SK-N-SH treated with all-trans-retinoic acid at 6 μM for 48 hours (cell line): ENCODE results near the gene KATNAL1.

Experiments
- ATAC-seq: fragments of 200-7000 bp; cut with Tn5 transposase; 3 replicates; pipeline ENCODE4 v1.9.1; 2020; ENCODE audit warnings: mild to moderate bottlenecking, moderate library complexity
- ARNTL ChIP-seq: fragments of 450-650 bp; formaldehyde crosslinking; IDR thresholded peaks from 2 replicates; pipeline ENCODE4 v1.5.0; 2020; ENCODE audit warnings: low read depth, mild to moderate bottlenecking, moderate library complexity, borderline replicate concordance
- BACH2 ChIP-seq: fragments of 250-450 bp; sonication (Bioruptor Pico); IDR thresholded peaks from 2 replicates; pipeline ENCODE4 v1.9.0; 2021; ENCODE audit warnings: mild to moderate bottlenecking, borderline replicate concordance
- CREB5 ChIP-seq: fragments of 250-450 bp; sonication (Bioruptor Pico); IDR thresholded peaks from 2 replicates; pipeline ENCODE4 v1.5.1; 2020; ENCODE audit warnings: low read depth, mild to moderate bottlenecking, moderate library complexity
- CSDC2 ChIP-seq: fragments of 250-450 bp; sonication (Bioruptor Pico); IDR thresholded peaks from 2 replicates; pipeline ENCODE4 v1.5.0; 2020; ENCODE audit warnings: mild to moderate bottlenecking, moderate library complexity
- ESRRG ChIP-seq: fragments of 250-450 bp; sonication (Bioruptor Pico); IDR thresholded peaks from 2 replicates; pipeline ENCODE4 v1.6.1; 2021; ENCODE audit warnings: mild to moderate bottlenecking
- GLIS3 ChIP-seq: fragments of 250-450 bp; sonication (Bioruptor Pico); IDR thresholded peaks from 2 replicates; pipeline ENCODE4 v1.5.0; 2020; ENCODE audit warnings: mild to moderate bottlenecking, moderate library complexity
- ISL1 ChIP-seq: fragments of 250-450 bp; sonication (Bioruptor Pico); IDR thresholded peaks from 2 replicates; pipeline ENCODE4 v2.1.2; 2022; ENCODE audit warnings: mild to moderate bottlenecking, moderate library complexity
- OSR1 ChIP-seq: fragments of 250-450 bp; sonication (Bioruptor Pico); IDR thresholded peaks from 2 replicates; pipeline ENCODE4 v1.8.0; 2022; ENCODE audit warnings: moderate library complexity, mild to moderate bottlenecking, inconsistent platforms
- PATZ1 ChIP-seq: fragments of 250-450 bp; sonication (Bioruptor Pico); IDR thresholded peaks from 2 replicates; pipeline ENCODE4 v1.8.0; 2020; ENCODE audit warnings: mild to moderate bottlenecking, moderate library complexity, borderline replicate concordance
- POU6F1 ChIP-seq: fragments of 250-450 bp; sonication (Bioruptor Pico); IDR thresholded peaks from 2 replicates; pipeline ENCODE4 v1.8.0; 2021; ENCODE audit warnings: low read depth, mild to moderate bottlenecking, moderate library complexity, borderline replicate concordance
- PPARA ChIP-seq: fragments of 250-450 bp; sonication (Bioruptor Pico); IDR thresholded peaks from 2 replicates; pipeline ENCODE4 v1.5.0; 2020; ENCODE audit warnings: mild to moderate bottlenecking, borderline replicate concordance
- RARB ChIP-seq: fragments of 250-450 bp; sonication (Bioruptor Pico); IDR thresholded peaks from 2 replicates; pipeline ENCODE4 v1.8.0; 2021; ENCODE audit warnings: mild to moderate bottlenecking, moderate library complexity
- SNAI2 ChIP-seq: fragments of 250-450 bp; sonication (Bioruptor Pico); IDR thresholded peaks from 2 replicates; pipeline ENCODE4 v1.5.0; 2020; ENCODE audit warnings: mild to moderate bottlenecking, moderate library complexity
- TCF4 ChIP-seq: fragments of 250-450 bp; sonication (Bioruptor Pico); IDR thresholded peaks from 2 replicates; pipeline ENCODE4 v1.8.0; 2021; ENCODE audit warnings: mild to moderate bottlenecking, moderate library complexity, borderline replicate concordance
- TOX ChIP-seq: fragments of 250-450 bp; sonication (Bioruptor Pico); IDR thresholded peaks from 2 replicates; pipeline ENCODE4 v1.8.0; 2021; ENCODE audit warnings: mild to moderate bottlenecking, moderate library complexity, borderline replicate concordance
- TSHZ2 ChIP-seq: fragments of 250-450 bp; sonication (Bioruptor Pico); IDR thresholded peaks from 2 replicates; pipeline ENCODE4 v1.5.0; 2020; ENCODE audit warnings: mild to moderate bottlenecking, moderate library complexity
- ZC3H10 ChIP-seq: fragments of 250-450 bp; sonication (Bioruptor Pico); IDR thresholded peaks from 2 replicates; pipeline ENCODE4 v1.5.1; 2021; ENCODE audit warnings: mild to moderate bottlenecking, moderate library complexity
- ZFP3 ChIP-seq: fragments of 250-450 bp; sonication (Bioruptor Pico); IDR thresholded peaks from 2 replicates; pipeline ENCODE4 v1.5.0; 2020; ENCODE audit warnings: mild to moderate bottlenecking, moderate library complexity
- ZFP30 ChIP-seq: fragments of 450-650 bp; formaldehyde crosslinking; IDR thresholded peaks from 2 replicates; pipeline ENCODE4 v1.5.0; 2022; ENCODE audit warnings: mild to moderate bottlenecking, moderate library complexity
- ZNF565 ChIP-seq: fragments of 450-650 bp; formaldehyde crosslinking; conservative IDR thresholded peaks from 2 replicates; pipeline ENCODE4 v1.5.0; 2020; ENCODE audit warnings: low read depth, mild to moderate bottlenecking, moderate library complexity
- ZNF70 ChIP-seq: fragments of 450-650 bp; formaldehyde crosslinking; IDR thresholded peaks from 2 replicates; pipeline ENCODE4 v1.5.0; 2020; ENCODE audit warnings: mild to moderate bottlenecking, moderate library complexity
- ZNF8 ChIP-seq: fragments of 450-650 bp; formaldehyde crosslinking; IDR thresholded peaks from 2 replicates; pipeline ENCODE4 v1.5.0; 2020; ENCODE audit warnings: mild to moderate bottlenecking, moderate library complexity

KATNAL1 gene

GRCh38 chr13:30314069-30314468 is 6.7 kb upstream of the KATNAL1 start (continued):
- TF ChIP-seq CSDC2 (CRISPR knock-in tag): no peak
- no peak for TF ChIP-seq CREB5
- TF ChIP-seq ZFP3 (CRISPR knock-in tag): no peak
- no peak for TF ChIP-seq ZFP30 (CRISPR knock-in tag)
- TF ChIP-seq ZC3H10: no peak
- no peak for TF ChIP-seq BACH2
- no peak for TF ChIP-seq ZNF8 (CRISPR knock-in tag)
- TF ChIP-seq TOX (CRISPR knock-in tag): no peak
- no peak for TF ChIP-seq ISL1 (CRISPR knock-in tag)
- no peak for TF ChIP-seq OSR1
- TF ChIP-seq RARB (CRISPR knock-in tag): no peak

GRCh38 chr13:30313311-30313710 is 6.0 kb upstream of the KATNAL1 start:
- ATAC-seq: peak; percentile 35; the same call in 2 of the 3 replicates
- TF ChIP-seq PATZ1 (CRISPR knock-in tag) (no peak), ISL1 (CRISPR knock-in tag) (peak; percentile 5; the same call in 1 of the 2 replicates)

- TF ChIP-seq ESRRG (CRISPR knock-in tag) (no peak), ZNF8 (CRISPR knock-in tag) (no peak), CREB5 (no peak), SNAI2 (no peak), ISL1 (CRISPR knock-in tag) (peak; percentile 23; the same call in 1 of the 2 replicates)
- ATAC-seq: peak; percentile 42
These were observed 5.6 kb upstream of the KATNAL1 start for GRCh38 chr13:30312904-30313303.

- TF ChIP-seq ZNF8 (CRISPR knock-in tag): no peak
- no peak for TF ChIP-seq CSDC2 (CRISPR knock-in tag)
- TF ChIP-seq TOX (CRISPR knock-in tag): no peak
- TF ChIP-seq ESRRG (CRISPR knock-in tag): no peak
- TF ChIP-seq PATZ1 (CRISPR knock-in tag): no peak
- TF ChIP-seq BACH2: no peak
- TF ChIP-seq ARNTL (CRISPR knock-in tag): no peak
- TF ChIP-seq RARB (CRISPR knock-in tag): no peak
- TF ChIP-seq, all 23 proteins: peak for 0
- ATAC-seq: no peak
These were observed 1.2 kb upstream of the KATNAL1 start for GRCh38 chr13:30308548-30308947.

- ATAC-seq: no peak
- TF ChIP-seq PATZ1 (CRISPR knock-in tag): no peak
- no peak for TF ChIP-seq ZNF565 (CRISPR knock-in tag)
- TF ChIP-seq PPARA: no peak
- no peak for TF ChIP-seq OSR1
- TF ChIP-seq ISL1 (CRISPR knock-in tag): no peak
- TF ChIP-seq TCF4 (CRISPR knock-in tag): no peak
- TF ChIP-seq ZNF70 (CRISPR knock-in tag): no peak
- TF ChIP-seq SNAI2: no peak
- no peak for TF ChIP-seq ESRRG (CRISPR knock-in tag)
- TF ChIP-seq GLIS3 (CRISPR knock-in tag): no peak
- TF ChIP-seq ZFP3 (CRISPR knock-in tag): no peak
- no peak for TF ChIP-seq RARB (CRISPR knock-in tag)
- TF ChIP-seq POU6F1 (CRISPR knock-in tag): no peak
- no peak for TF ChIP-seq BACH2
- no peak for TF ChIP-seq TSHZ2
- no peak for TF ChIP-seq ARNTL (CRISPR knock-in tag)
These were observed 580 bp upstream of the KATNAL1 start for GRCh38 chr13:30307971-30308290.
